Transverse colon (tissue), 4 donors: ENCODE measurements around the gene VPS9D1.

Source experiments
- EP300 ChIP-seq: sonication (generic); formaldehyde crosslinking; IDR thresholded peaks from one replicate; pipeline ENCODE4 v1.6.1; 2017; ENCODE audit warnings: antibody characterized with exemption, low read depth
- POLR2A ChIP-seq: fragments of 450-650 bp; IDR thresholded peaks from one replicate; pipeline ENCODE4 v1.6.1; 2016; ENCODE audit warnings: antibody characterized with exemption, mild to moderate bottlenecking, moderate library complexity
- POLR2AphosphoS5 ChIP-seq, 3 donors: sonication (generic); formaldehyde crosslinking; IDR thresholded peaks; one replicate each; pipeline ENCODE4 v1.6.1; 2016; ENCODE audit warnings: antibody characterized with exemption in 3 of 3
- TF ChIP-seq, protein P1 (sequence below), 5 experiments: fragments of 200-600 bp in 3 of 5; fragments of 450-650 bp in 2 of 5; sonication (generic) in 3 of 5; IDR thresholded peaks; 1 replicate in 2 of 5; 2 replicates in 3 of 5; pipeline ENCODE4 v1.5.1; 2016 to 2017; ENCODE audit warnings: antibody characterized with exemption in 5 of 5, inconsistent platforms in 3 of 5, mild to moderate bottlenecking in 2 of 5, moderate library complexity in 1 of 5

DNA sequence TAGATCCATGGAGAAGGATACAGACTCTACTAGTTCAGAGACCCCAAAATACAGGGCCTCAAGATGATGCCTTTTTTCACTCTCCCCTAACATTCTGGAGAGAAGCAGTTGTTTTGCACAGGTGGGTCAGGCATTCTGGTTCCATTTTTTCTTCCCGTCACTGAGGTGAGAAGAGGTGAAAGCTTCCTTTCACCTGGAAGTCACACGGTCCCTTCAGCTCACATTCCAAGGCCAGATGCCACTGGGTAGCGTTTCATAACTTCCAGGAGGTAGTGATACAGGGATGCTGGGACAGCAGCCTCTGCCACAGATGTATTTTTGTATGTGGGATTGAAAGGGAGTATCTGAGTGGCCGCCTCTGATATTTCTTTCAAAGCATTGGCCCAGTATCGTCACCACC is 32.3 kb downstream of the VPS9D1 start:
- TF ChIP-seq EP300 (no peak), POLR2A (no peak), POLR2AphosphoS5 (IDR thresholded peaks at IDR 0.05) (no peak)
- TF ChIP-seq, protein P1, sequence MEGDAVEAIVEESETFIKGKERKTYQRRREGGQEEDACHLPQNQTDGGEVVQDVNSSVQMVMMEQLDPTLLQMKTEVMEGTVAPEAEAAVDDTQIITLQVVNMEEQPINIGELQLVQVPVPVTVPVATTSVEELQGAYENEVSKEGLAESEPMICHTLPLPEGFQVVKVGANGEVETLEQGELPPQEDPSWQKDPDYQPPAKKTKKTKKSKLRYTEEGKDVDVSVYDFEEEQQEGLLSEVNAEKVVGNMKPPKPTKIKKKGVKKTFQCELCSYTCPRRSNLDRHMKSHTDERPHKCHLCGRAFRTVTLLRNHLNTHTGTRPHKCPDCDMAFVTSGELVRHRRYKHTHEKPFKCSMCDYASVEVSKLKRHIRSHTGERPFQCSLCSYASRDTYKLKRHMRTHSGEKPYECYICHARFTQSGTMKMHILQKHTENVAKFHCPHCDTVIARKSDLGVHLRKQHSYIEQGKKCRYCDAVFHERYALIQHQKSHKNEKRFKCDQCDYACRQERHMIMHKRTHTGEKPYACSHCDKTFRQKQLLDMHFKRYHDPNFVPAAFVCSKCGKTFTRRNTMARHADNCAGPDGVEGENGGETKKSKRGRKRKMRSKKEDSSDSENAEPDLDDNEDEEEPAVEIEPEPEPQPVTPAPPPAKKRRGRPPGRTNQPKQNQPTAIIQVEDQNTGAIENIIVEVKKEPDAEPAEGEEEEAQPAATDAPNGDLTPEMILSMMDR (IDR thresholded peaks at IDR 0.05), result no peak
